ENCODE data around the gene WIZ.

- no peak for TF ChIP-seq CTCF (IDR thresholded peaks at IDR 0.05)
- TF ChIP-seq POLR2A (IDR thresholded peaks at IDR 0.05), result no peak
These were observed 25.4 kb upstream of the WIZ start for GRCh38 chr19:15475169-15475568.
